SK-N-SH treated with all-trans-retinoic acid at 6 μM for 48 hours (cell line): ENCODE results near the gene ADPRM.

ENCODE experiments used
- ATAC-seq: fragments of 200-7000 bp; cut with Tn5 transposase; 3 replicates; pipeline ENCODE4 v1.9.1; 2020; ENCODE audit warnings: mild to moderate bottlenecking, moderate library complexity
- ARNTL ChIP-seq: fragments of 450-650 bp; formaldehyde crosslinking; IDR thresholded peaks from 2 replicates; pipeline ENCODE4 v1.5.0; 2020; ENCODE audit warnings: low read depth, mild to moderate bottlenecking, moderate library complexity, borderline replicate concordance
- BACH2 ChIP-seq: fragments of 250-450 bp; sonication (Bioruptor Pico); IDR thresholded peaks from 2 replicates; pipeline ENCODE4 v1.9.0; 2021; ENCODE audit warnings: mild to moderate bottlenecking, borderline replicate concordance
- CSDC2 ChIP-seq: fragments of 250-450 bp; sonication (Bioruptor Pico); IDR thresholded peaks from 2 replicates; pipeline ENCODE4 v1.5.0; 2020; ENCODE audit warnings: mild to moderate bottlenecking, moderate library complexity
- ESRRG ChIP-seq: fragments of 250-450 bp; sonication (Bioruptor Pico); IDR thresholded peaks from 2 replicates; pipeline ENCODE4 v1.6.1; 2021; ENCODE audit warnings: mild to moderate bottlenecking
- GLIS3 ChIP-seq: fragments of 250-450 bp; sonication (Bioruptor Pico); IDR thresholded peaks from 2 replicates; pipeline ENCODE4 v1.5.0; 2020; ENCODE audit warnings: mild to moderate bottlenecking, moderate library complexity
- ISL1 ChIP-seq: fragments of 250-450 bp; sonication (Bioruptor Pico); IDR thresholded peaks from 2 replicates; pipeline ENCODE4 v2.1.2; 2022; ENCODE audit warnings: mild to moderate bottlenecking, moderate library complexity
- OSR1 ChIP-seq: fragments of 250-450 bp; sonication (Bioruptor Pico); IDR thresholded peaks from 2 replicates; pipeline ENCODE4 v1.8.0; 2022; ENCODE audit warnings: moderate library complexity, mild to moderate bottlenecking, inconsistent platforms
- PPARA ChIP-seq: fragments of 250-450 bp; sonication (Bioruptor Pico); IDR thresholded peaks from 2 replicates; pipeline ENCODE4 v1.5.0; 2020; ENCODE audit warnings: mild to moderate bottlenecking, borderline replicate concordance
- SNAI2 ChIP-seq: fragments of 250-450 bp; sonication (Bioruptor Pico); IDR thresholded peaks from 2 replicates; pipeline ENCODE4 v1.5.0; 2020; ENCODE audit warnings: mild to moderate bottlenecking, moderate library complexity
- ZC3H10 ChIP-seq: fragments of 250-450 bp; sonication (Bioruptor Pico); IDR thresholded peaks from 2 replicates; pipeline ENCODE4 v1.5.1; 2021; ENCODE audit warnings: mild to moderate bottlenecking, moderate library complexity
- ZFP3 ChIP-seq: fragments of 250-450 bp; sonication (Bioruptor Pico); IDR thresholded peaks from 2 replicates; pipeline ENCODE4 v1.5.0; 2020; ENCODE audit warnings: mild to moderate bottlenecking, moderate library complexity
- ZNF565 ChIP-seq: fragments of 450-650 bp; formaldehyde crosslinking; conservative IDR thresholded peaks from 2 replicates; pipeline ENCODE4 v1.5.0; 2020; ENCODE audit warnings: low read depth, mild to moderate bottlenecking, moderate library complexity
- TF ChIP-seq, protein P1 (sequence below): fragments of 250-450 bp; sonication (Bioruptor Pico); IDR thresholded peaks from 2 replicates; pipeline ENCODE4 v1.5.0; 2020; ENCODE audit warnings: mild to moderate bottlenecking, moderate library complexity
- TF ChIP-seq, protein P2 (sequence below): fragments of 250-450 bp; sonication (Bioruptor Pico); IDR thresholded peaks from 2 replicates; pipeline ENCODE4 v1.8.0; 2020; ENCODE audit warnings: mild to moderate bottlenecking, moderate library complexity, borderline replicate concordance
- TF ChIP-seq, protein P3 (sequence below): fragments of 250-450 bp; sonication (Bioruptor Pico); IDR thresholded peaks from 2 replicates; pipeline ENCODE4 v1.5.1; 2020; ENCODE audit warnings: low read depth, mild to moderate bottlenecking, moderate library complexity
- TF ChIP-seq, protein P4 (sequence below): fragments of 250-450 bp; sonication (Bioruptor Pico); IDR thresholded peaks from 2 replicates; pipeline ENCODE4 v1.5.1; 2021; ENCODE audit warnings: mild to moderate bottlenecking, moderate library complexity

Gene ADPRM

DNA sequence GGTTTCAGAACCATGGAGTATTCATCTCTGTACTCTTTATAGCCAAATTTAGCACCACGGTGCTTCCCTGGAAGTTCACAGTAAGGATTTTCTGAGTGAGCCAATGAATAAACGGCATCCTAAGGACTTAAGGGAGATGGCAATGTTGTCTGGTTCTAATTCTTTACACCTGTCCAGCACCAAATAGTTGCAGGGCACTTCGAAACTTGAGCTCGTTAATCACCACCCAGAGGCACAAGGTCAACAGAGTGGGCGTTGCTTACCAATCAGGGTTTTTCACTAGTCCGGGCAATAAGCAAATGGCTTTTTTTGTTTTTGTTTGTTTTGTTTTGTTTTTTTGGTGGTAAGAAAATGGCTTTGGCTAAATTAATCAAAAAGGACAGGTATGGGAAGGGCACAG is 60.7 kb downstream of the ADPRM start:
- TF ChIP-seq ISL1 (CRISPR knock-in tag) = no peak
- TF ChIP-seq, protein P1, sequence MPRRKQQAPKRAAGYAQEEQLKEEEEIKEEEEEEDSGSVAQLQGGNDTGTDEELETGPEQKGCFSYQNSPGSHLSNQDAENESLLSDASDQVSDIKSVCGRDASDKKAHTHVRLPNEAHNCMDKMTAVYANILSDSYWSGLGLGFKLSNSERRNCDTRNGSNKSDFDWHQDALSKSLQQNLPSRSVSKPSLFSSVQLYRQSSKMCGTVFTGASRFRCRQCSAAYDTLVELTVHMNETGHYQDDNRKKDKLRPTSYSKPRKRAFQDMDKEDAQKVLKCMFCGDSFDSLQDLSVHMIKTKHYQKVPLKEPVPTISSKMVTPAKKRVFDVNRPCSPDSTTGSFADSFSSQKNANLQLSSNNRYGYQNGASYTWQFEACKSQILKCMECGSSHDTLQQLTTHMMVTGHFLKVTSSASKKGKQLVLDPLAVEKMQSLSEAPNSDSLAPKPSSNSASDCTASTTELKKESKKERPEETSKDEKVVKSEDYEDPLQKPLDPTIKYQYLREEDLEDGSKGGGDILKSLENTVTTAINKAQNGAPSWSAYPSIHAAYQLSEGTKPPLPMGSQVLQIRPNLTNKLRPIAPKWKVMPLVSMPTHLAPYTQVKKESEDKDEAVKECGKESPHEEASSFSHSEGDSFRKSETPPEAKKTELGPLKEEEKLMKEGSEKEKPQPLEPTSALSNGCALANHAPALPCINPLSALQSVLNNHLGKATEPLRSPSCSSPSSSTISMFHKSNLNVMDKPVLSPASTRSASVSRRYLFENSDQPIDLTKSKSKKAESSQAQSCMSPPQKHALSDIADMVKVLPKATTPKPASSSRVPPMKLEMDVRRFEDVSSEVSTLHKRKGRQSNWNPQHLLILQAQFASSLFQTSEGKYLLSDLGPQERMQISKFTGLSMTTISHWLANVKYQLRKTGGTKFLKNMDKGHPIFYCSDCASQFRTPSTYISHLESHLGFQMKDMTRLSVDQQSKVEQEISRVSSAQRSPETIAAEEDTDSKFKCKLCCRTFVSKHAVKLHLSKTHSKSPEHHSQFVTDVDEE (CRISPR knock-in tag) = no peak
- TF ChIP-seq ARNTL (CRISPR knock-in tag) = no peak
- TF ChIP-seq ZC3H10 (CRISPR knock-in tag) = no peak
- TF ChIP-seq ESRRG (CRISPR knock-in tag) = no peak
- no peak for TF ChIP-seq SNAI2 (CRISPR knock-in tag)
- TF ChIP-seq ZFP3 (CRISPR knock-in tag) = no peak
- TF ChIP-seq PPARA (CRISPR knock-in tag) = no peak
- no peak for TF ChIP-seq ZNF565
- no peak for TF ChIP-seq BACH2 (CRISPR knock-in tag)
- TF ChIP-seq GLIS3 (CRISPR knock-in tag) = no peak
- TF ChIP-seq CSDC2 = no peak
- TF ChIP-seq OSR1 (CRISPR knock-in tag) = no peak
- TF ChIP-seq, protein P2, sequence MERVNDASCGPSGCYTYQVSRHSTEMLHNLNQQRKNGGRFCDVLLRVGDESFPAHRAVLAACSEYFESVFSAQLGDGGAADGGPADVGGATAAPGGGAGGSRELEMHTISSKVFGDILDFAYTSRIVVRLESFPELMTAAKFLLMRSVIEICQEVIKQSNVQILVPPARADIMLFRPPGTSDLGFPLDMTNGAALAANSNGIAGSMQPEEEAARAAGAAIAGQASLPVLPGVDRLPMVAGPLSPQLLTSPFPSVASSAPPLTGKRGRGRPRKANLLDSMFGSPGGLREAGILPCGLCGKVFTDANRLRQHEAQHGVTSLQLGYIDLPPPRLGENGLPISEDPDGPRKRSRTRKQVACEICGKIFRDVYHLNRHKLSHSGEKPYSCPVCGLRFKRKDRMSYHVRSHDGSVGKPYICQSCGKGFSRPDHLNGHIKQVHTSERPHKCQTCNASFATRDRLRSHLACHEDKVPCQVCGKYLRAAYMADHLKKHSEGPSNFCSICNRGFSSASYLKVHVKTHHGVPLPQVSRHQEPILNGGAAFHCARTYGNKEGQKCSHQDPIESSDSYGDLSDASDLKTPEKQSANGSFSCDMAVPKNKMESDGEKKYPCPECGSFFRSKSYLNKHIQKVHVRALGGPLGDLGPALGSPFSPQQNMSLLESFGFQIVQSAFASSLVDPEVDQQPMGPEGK = no peak
- TF ChIP-seq, protein P3, sequence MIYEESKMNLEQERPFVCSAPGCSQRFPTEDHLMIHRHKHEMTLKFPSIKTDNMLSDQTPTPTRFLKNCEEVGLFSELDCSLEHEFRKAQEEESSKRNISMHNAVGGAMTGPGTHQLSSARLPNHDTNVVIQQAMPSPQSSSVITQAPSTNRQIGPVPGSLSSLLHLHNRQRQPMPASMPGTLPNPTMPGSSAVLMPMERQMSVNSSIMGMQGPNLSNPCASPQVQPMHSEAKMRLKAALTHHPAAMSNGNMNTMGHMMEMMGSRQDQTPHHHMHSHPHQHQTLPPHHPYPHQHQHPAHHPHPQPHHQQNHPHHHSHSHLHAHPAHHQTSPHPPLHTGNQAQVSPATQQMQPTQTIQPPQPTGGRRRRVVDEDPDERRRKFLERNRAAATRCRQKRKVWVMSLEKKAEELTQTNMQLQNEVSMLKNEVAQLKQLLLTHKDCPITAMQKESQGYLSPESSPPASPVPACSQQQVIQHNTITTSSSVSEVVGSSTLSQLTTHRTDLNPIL (CRISPR knock-in tag) = no peak
- TF ChIP-seq, protein P4, sequence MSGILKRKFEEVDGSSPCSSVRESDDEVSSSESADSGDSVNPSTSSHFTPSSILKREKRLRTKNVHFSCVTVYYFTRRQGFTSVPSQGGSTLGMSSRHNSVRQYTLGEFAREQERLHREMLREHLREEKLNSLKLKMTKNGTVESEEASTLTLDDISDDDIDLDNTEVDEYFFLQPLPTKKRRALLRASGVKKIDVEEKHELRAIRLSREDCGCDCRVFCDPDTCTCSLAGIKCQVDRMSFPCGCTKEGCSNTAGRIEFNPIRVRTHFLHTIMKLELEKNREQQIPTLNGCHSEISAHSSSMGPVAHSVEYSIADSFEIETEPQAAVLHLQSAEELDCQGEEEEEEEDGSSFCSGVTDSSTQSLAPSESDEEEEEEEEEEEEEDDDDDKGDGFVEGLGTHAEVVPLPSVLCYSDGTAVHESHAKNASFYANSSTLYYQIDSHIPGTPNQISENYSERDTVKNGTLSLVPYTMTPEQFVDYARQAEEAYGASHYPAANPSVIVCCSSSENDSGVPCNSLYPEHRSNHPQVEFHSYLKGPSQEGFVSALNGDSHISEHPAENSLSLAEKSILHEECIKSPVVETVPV (CRISPR knock-in tag) = no peak
- no peak for ATAC-seq
